Liver (tissue), 9 donors: Measurements from ENCODE around the gene RIPK1. TPM values are rescaled to one million over a fixed set of nuclear protein-coding genes. Genes with fewer than 3 reads are reported as not detected.

Experiments used
- DNase-seq: peaks from one replicate; pipeline ENCODE4 v3.0.0-alpha.2; 2017; ENCODE audit warnings: low spot score
- H3K27ac ChIP-seq, 2 donors: one replicate each; pipeline ENCODE4 v1.7.0; 2013; ENCODE audit warnings: inconsistent platforms in 2 of 2, low read length in 2 of 2, control low read depth in 1 of 2, low read depth in 1 of 2, mild to moderate bottlenecking in 1 of 2
- H3K27me3 ChIP-seq, 4 donors: one replicate each; pipeline versions ENCODE4 v1.6.1 to v1.7.0; 2013; ENCODE audit warnings: low read length in 3 of 4, inconsistent platforms in 1 of 4, mild to moderate bottlenecking in 1 of 4, moderate library complexity in 1 of 4; ENCODE audit not compliant: control insufficient read depth in 4 of 4, insufficient read depth in 4 of 4
- H3K36me3 ChIP-seq, 4 donors: one replicate each; pipeline versions ENCODE4 v1.6.1 to v1.7.0; 2013; ENCODE audit warnings: low read length in 3 of 4, mild to moderate bottlenecking in 3 of 4, low read depth in 1 of 4, moderate library complexity in 1 of 4; ENCODE audit not compliant: control insufficient read depth in 4 of 4, insufficient read depth in 3 of 4
- H3K4me1 ChIP-seq, 4 donors: one replicate each; pipeline versions ENCODE4 v1.6.1 to v1.7.0; 2013; ENCODE audit warnings: low read length in 3 of 4, mild to moderate bottlenecking in 3 of 4, moderate library complexity in 1 of 4; ENCODE audit not compliant: control insufficient read depth in 4 of 4, insufficient read depth in 4 of 4
- H3K4me3 ChIP-seq, 3 donors: one replicate each; pipeline versions ENCODE4 v1.6.1 to v1.7.0; 2013; ENCODE audit warnings: low read length in 3 of 3, control low read depth in 1 of 3, low read depth in 1 of 3, mild to moderate bottlenecking in 1 of 3
- H3K9ac ChIP-seq, 2 donors: one replicate each; pipeline ENCODE4 v1.7.0; 2013; ENCODE audit warnings: low read length in 2 of 2, mild to moderate bottlenecking in 2 of 2, moderate library complexity in 2 of 2, control low read depth in 1 of 2, low read depth in 1 of 2
- H3K9me3 ChIP-seq, 4 donors: one replicate each; pipeline versions ENCODE4 v1.6.1 to v1.7.0; 2013; ENCODE audit warnings: low read length in 3 of 4; ENCODE audit not compliant: control insufficient read depth in 4 of 4
- ATF3 ChIP-seq: IDR thresholded peaks from 2 replicates; pipeline ENCODE4 v1.6.1; 2016; ENCODE audit warnings: antibody characterized with exemption
- CTCF ChIP-seq: fragments of 150-350 bp; IDR thresholded peaks from 2 replicates; pipeline ENCODE4 v1.5.1; 2017; ENCODE audit warnings: improper control_type of control experiment, low read depth, low read length; ENCODE audit not compliant: missing input control
- EGR1 ChIP-seq, 2 donors: IDR thresholded peaks; 2 replicates each; pipeline ENCODE4 v1.6.1; 2016 to 2018; ENCODE audit warnings: antibody characterized with exemption in 2 of 2, low read depth in 2 of 2
- FOXA1 ChIP-seq: IDR thresholded peaks from 2 replicates; pipeline ENCODE4 v1.6.1; 2016; ENCODE audit warnings: antibody characterized with exemption
- FOXA2 ChIP-seq: IDR thresholded peaks from 2 replicates; pipeline ENCODE4 v1.6.1; 2016; ENCODE audit warnings: antibody characterized with exemption
- GABPA ChIP-seq, 2 donors: IDR thresholded peaks in 1 of 2; conservative IDR thresholded peaks in 1 of 2; 2 replicates each; pipeline ENCODE4 v1.6.1; 2016; ENCODE audit warnings: antibody characterized with exemption in 2 of 2, mild to moderate bottlenecking in 1 of 2, moderate library complexity in 1 of 2
- HNF4A ChIP-seq, 2 donors: conservative IDR thresholded peaks; 2 replicates each; pipeline ENCODE4 v1.6.1; 2016; ENCODE audit warnings: antibody characterized with exemption in 2 of 2, mild to moderate bottlenecking in 2 of 2
- HNF4G ChIP-seq: IDR thresholded peaks from 2 replicates; pipeline ENCODE4 v1.6.1; 2016; ENCODE audit warnings: antibody characterized with exemption
- JUND ChIP-seq, 2 donors: IDR thresholded peaks; 2 replicates each; pipeline ENCODE4 v1.6.1; 2016; ENCODE audit warnings: antibody characterized with exemption in 2 of 2
- NR2F2 ChIP-seq: IDR thresholded peaks from 2 replicates; pipeline ENCODE4 v1.6.1; 2016; ENCODE audit warnings: antibody characterized with exemption
- RAD21 ChIP-seq, 2 donors: IDR thresholded peaks; 2 replicates each; pipeline ENCODE4 v1.6.1; 2016; ENCODE audit warnings: antibody characterized with exemption in 2 of 2, mild to moderate bottlenecking in 2 of 2
- REST ChIP-seq: IDR thresholded peaks from 2 replicates; pipeline ENCODE4 v1.6.1; 2016; ENCODE audit warnings: antibody characterized with exemption, mild to moderate bottlenecking
- RXRA ChIP-seq, 2 donors: IDR thresholded peaks; 2 replicates each; pipeline ENCODE4 v1.6.1; 2017 to 2018; ENCODE audit warnings: antibody characterized with exemption in 2 of 2, mild to moderate bottlenecking in 1 of 2
- SP1 ChIP-seq: IDR thresholded peaks from 2 replicates; pipeline ENCODE4 v1.6.1; 2018; ENCODE audit warnings: antibody characterized with exemption, mild to moderate bottlenecking
- TAF1 ChIP-seq: conservative IDR thresholded peaks from 2 replicates; pipeline ENCODE4 v1.6.1; 2016; ENCODE audit warnings: antibody characterized with exemption, mild to moderate bottlenecking
- YY1 ChIP-seq: IDR thresholded peaks from 2 replicates; pipeline ENCODE4 v1.6.1; 2016; ENCODE audit warnings: antibody characterized with exemption, mild to moderate bottlenecking
- WGBS: extraction: QIAGEN DNeasy Blood & Tissue Kit; methylation state at CpG from one replicate; pipeline ENCODE4 v1.1.7; 2013; 5-methylcytosine and 5-hydroxymethylcytosine counted together
- polyA plus RNA-seq, 2 donors: library from polyadenylated mRNA; stranded (reverse) in 1 of 2; unstranded in 1 of 2; fragments of 200-250 nt in 1 of 2; fragments of >200 nt in 1 of 2; fragmentation: Nextera tagmentation in 1 of 2; extraction: Ambion mirVana in 1 of 2; gene quantifications; one replicate each; pipeline versions ENCODE4 v1.2.1 to v1.2.3, GENCODE V29; 2013 to 2015
- total RNA-seq, 2 donors: library from RNA; depleted of rRNA; stranded (reverse); fragments of >200 nt; gene quantifications; one replicate each; pipeline ENCODE4 v1.2.3, GENCODE V29; 2014
- TF ChIP-seq, protein P1 (sequence below): IDR thresholded peaks from 2 replicates; pipeline ENCODE4 v1.6.1; 2016; ENCODE audit warnings: antibody characterized with exemption
- TF ChIP-seq, protein P2 (sequence below): IDR thresholded peaks from 2 replicates; pipeline ENCODE4 v1.6.1; 2016; ENCODE audit warnings: antibody characterized with exemption
- donor health status: healthy.
- donor health status: healthy.
- donor health status: healthy.
- donor health status: healthy.
- donor health status: healthy.

RIPK1 gene
- total and polyA plus RNA-seq, 4 donors, result 6.7 to 27.2 (median 13.3) TPM

DNA sequence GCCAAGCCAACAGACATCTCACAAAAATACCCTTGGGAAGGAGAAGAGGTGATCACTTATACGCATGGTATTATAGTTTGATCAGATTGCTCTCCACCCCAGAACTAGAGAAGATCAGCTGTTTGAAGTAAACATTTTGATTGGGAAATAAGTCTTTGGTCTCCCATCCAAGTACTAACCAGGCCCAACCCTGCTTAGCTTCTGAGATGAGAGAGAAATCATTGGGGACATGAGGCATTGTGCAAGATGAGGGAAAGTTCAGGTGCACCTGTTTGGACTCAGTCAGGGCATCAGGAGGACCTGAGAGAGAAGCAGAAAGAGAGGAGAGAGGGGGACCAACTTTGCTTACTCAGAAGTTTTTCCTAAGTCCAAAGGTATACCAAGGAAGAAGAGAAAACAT, 11.4 kb downstream of the RIPK1 start:
- no peak for TF ChIP-seq NR2F2
- TF ChIP-seq SP1, result no peak
- TF ChIP-seq HNF4A (conservative IDR thresholded peaks at IDR 0.05), result peak; percentile 39 to 53
- TF ChIP-seq RXRA (IDR thresholded peaks at IDR 0.05), result peak; percentile 38 to 54
- TF ChIP-seq EGR1 (IDR thresholded peaks at IDR 0.05; ENCODE audit: low read depth in 2 of 2), result no peak
- no peak for DNase-seq
- no peaks in the 10 kb centered on the region for H3K9me3 ChIP-seq
- H3K9ac ChIP-seq, result no peak overlapping the region
- H3K27me3 ChIP-seq, result no peaks in the 10 kb centered on the region
- H3K4me1 ChIP-seq, result peaks cover 2 to 17% (median 13%) of the 10 kb centered on the region in 4 donors
- H3K36me3 ChIP-seq, result peaks cover 18 to 65% (median 53%) of the 10 kb centered on the region in 4 donors
- no peak overlapping the region for H3K4me3 ChIP-seq
- no peak overlapping the region for H3K27ac ChIP-seq
- WGBS, result 89% methylated on average over 1 of the region's 1 CpG

- Histone ChIP-seq H3K4me1 (no peaks in the 10 kb centered on the region), H3K27ac (no peak overlapping the region), H3K36me3 (peaks cover 27 to 81% (median 69%) of the 10 kb centered on the region in 4 donors), H3K4me3 (no peak overlapping the region), H3K9ac (no peak overlapping the region), H3K9me3 (no peaks in the 10 kb centered on the region), H3K27me3 (no peaks in the 10 kb centered on the region)
- TF ChIP-seq FOXA1, result no peak
- no peak for TF ChIP-seq JUND (IDR thresholded peaks at IDR 0.05)
- TF ChIP-seq GABPA (IDR thresholded peaks at IDR 0.05 in 1 of 2, conservative IDR thresholded peaks at IDR 0.05 in 1 of 2), result no peak
- TF ChIP-seq EGR1 (IDR thresholded peaks at IDR 0.05; ENCODE audit: low read depth in 2 of 2), result no peak
- TF ChIP-seq YY1, result no peak
- no peak for TF ChIP-seq TAF1
- TF ChIP-seq, protein P1, sequence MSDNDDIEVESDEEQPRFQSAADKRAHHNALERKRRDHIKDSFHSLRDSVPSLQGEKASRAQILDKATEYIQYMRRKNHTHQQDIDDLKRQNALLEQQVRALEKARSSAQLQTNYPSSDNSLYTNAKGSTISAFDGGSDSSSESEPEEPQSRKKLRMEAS, result no peak
- TF ChIP-seq FOXA2, result no peak
- TF ChIP-seq, protein P2, sequence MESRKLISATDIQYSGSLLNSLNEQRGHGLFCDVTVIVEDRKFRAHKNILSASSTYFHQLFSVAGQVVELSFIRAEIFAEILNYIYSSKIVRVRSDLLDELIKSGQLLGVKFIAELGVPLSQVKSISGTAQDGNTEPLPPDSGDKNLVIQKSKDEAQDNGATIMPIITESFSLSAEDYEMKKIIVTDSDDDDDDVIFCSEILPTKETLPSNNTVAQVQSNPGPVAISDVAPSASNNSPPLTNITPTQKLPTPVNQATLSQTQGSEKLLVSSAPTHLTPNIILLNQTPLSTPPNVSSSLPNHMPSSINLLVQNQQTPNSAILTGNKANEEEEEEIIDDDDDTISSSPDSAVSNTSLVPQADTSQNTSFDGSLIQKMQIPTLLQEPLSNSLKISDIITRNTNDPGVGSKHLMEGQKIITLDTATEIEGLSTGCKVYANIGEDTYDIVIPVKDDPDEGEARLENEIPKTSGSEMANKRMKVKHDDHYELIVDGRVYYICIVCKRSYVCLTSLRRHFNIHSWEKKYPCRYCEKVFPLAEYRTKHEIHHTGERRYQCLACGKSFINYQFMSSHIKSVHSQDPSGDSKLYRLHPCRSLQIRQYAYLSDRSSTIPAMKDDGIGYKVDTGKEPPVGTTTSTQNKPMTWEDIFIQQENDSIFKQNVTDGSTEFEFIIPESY, result no peak
- no peak for TF ChIP-seq NR2F2
- no peak for TF ChIP-seq HNF4G
- TF ChIP-seq SP1, result no peak
- TF ChIP-seq RAD21 (IDR thresholded peaks at IDR 0.05), result no peak
- no peak for TF ChIP-seq REST
- no peak for TF ChIP-seq CTCF
- no peak for TF ChIP-seq ATF3
- no peak for TF ChIP-seq RXRA (IDR thresholded peaks at IDR 0.05)
- no peak for TF ChIP-seq HNF4A (conservative IDR thresholded peaks at IDR 0.05)
- WGBS, result 83% methylated on average over 5 of the region's 5 CpGs
- DNase-seq, result no peak
Observed at GRCh38 chr6:3081960-3082359, 13.7 kb downstream of the RIPK1 start.
